ENCODE results near the gene TBX4.

Gene TBX4

DNA sequence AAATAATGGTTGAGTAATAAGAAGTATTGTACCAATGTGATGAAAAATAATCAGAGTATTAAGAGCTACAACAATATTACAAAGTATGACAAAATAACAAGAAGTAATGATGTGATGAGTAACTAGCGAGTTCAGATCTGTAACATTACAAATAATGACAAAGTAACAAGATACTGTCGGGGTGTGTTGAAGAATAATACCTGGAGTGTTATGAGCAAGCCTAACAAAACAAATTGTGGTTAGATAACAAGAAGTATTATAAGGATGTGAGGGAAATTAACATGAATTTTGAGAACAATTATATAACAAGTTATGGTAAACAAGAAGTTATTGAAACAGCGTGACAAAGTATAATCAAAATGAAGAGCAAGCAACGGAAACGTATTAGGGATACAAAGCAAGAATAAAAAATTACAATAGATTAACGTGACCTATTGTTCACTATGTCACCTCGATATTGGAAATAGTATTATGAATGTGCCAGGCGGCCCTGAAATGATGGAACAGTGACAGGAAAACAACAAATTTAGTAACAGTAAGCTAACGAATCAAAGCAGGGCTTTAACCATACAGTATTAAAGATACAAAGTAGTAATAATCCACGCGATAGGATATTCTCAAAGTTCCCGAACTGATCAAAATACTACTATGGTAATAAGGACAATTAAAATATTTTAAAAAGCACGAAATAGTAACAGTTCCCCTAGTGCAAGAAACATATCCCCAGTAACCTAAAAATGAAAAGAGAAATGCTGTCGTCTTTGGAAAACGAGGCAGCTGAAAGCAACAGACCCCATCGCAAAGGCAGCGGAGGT is 1.6 kb downstream of the TBX4 start:
- no peak for ATAC-seq
- TF ChIP-seq, protein P1, sequence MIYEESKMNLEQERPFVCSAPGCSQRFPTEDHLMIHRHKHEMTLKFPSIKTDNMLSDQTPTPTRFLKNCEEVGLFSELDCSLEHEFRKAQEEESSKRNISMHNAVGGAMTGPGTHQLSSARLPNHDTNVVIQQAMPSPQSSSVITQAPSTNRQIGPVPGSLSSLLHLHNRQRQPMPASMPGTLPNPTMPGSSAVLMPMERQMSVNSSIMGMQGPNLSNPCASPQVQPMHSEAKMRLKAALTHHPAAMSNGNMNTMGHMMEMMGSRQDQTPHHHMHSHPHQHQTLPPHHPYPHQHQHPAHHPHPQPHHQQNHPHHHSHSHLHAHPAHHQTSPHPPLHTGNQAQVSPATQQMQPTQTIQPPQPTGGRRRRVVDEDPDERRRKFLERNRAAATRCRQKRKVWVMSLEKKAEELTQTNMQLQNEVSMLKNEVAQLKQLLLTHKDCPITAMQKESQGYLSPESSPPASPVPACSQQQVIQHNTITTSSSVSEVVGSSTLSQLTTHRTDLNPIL (CRISPR knock-in tag; IDR thresholded peaks at IDR 0.05; ENCODE audit: low read depth), result no peak
- TF ChIP-seq, protein P2, sequence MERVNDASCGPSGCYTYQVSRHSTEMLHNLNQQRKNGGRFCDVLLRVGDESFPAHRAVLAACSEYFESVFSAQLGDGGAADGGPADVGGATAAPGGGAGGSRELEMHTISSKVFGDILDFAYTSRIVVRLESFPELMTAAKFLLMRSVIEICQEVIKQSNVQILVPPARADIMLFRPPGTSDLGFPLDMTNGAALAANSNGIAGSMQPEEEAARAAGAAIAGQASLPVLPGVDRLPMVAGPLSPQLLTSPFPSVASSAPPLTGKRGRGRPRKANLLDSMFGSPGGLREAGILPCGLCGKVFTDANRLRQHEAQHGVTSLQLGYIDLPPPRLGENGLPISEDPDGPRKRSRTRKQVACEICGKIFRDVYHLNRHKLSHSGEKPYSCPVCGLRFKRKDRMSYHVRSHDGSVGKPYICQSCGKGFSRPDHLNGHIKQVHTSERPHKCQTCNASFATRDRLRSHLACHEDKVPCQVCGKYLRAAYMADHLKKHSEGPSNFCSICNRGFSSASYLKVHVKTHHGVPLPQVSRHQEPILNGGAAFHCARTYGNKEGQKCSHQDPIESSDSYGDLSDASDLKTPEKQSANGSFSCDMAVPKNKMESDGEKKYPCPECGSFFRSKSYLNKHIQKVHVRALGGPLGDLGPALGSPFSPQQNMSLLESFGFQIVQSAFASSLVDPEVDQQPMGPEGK (CRISPR knock-in tag; IDR thresholded peaks at IDR 0.05; ENCODE audit: borderline replicate concordance), result no peak
- TF ChIP-seq ZFP3 (CRISPR knock-in tag; IDR thresholded peaks at IDR 0.05) (no peak), ISL1 (CRISPR knock-in tag; IDR thresholded peaks at IDR 0.05) (no peak), RARB (CRISPR knock-in tag; IDR thresholded peaks at IDR 0.05) (no peak), BACH2 (CRISPR knock-in tag; IDR thresholded peaks at IDR 0.05; ENCODE audit: borderline replicate concordance) (no peak), ZC3H10 (CRISPR knock-in tag; IDR thresholded peaks at IDR 0.05) (no peak), ESRRG (CRISPR knock-in tag; IDR thresholded peaks at IDR 0.05) (no peak), TOX (CRISPR knock-in tag; IDR thresholded peaks at IDR 0.05; ENCODE audit: borderline replicate concordance) (no peak), ZNF565 (CRISPR knock-in tag; conservative IDR thresholded peaks at IDR 0.05; ENCODE audit: low read depth) (no peak)

DNA sequence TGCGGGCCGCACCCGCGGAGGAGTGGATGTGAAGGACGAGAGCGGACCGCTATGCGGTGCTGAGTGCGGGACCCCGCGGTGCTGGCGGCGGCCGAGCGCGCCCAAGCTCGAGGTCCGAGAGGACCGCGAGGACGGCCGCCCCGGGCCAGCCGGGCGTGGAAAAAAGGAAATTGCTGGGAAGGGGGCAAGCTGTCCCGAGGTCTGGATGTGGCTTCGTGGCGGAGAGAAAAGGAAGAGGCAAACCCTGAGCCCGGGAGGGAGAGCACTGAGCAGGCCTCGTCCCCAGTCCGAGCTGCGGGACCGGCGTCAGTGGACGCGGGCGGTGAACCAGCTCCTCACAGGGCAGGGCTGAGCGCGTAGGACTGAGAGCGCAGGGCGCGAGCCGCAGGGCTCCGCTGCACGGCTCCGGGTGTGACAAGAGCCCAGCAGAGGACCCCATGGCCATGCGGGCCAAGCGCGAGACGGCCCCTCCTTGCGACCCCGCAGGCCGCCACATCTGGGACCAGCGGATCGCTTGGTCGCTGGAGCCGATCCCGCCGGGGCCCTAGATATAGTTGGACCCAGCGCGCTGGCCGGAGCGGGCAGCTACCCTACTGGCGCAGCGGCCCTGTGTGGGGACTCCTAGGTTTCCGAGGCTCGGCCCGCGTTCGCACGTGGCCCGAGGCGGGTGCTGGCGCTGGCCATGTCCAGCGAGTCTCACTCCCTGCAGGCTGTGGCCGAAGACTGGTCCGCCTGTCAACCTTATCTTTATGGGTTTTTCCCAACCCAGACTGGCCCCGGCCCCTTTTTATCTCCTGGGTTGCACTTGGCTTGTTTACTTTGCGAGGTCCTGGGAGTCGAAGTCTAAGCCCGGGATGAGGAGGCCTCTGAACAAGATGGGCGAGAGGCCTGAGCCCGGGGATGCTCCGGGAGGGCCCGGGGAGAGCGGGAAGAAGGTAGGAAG is 2.4 kb downstream of the TBX4 start:
- TF ChIP-seq ZNF8 (CRISPR knock-in tag; IDR thresholded peaks at IDR 0.05) (no peak), ESRRG (CRISPR knock-in tag; IDR thresholded peaks at IDR 0.05) (no peak), TCF4 (CRISPR knock-in tag; IDR thresholded peaks at IDR 0.05; ENCODE audit: borderline replicate concordance) (no peak), ZNF70 (CRISPR knock-in tag; IDR thresholded peaks at IDR 0.05) (no peak), ZFP3 (CRISPR knock-in tag; IDR thresholded peaks at IDR 0.05) (no peak)
- TF ChIP-seq, protein P1 (CRISPR knock-in tag; IDR thresholded peaks at IDR 0.05; ENCODE audit: low read depth), result no peak

DNA sequence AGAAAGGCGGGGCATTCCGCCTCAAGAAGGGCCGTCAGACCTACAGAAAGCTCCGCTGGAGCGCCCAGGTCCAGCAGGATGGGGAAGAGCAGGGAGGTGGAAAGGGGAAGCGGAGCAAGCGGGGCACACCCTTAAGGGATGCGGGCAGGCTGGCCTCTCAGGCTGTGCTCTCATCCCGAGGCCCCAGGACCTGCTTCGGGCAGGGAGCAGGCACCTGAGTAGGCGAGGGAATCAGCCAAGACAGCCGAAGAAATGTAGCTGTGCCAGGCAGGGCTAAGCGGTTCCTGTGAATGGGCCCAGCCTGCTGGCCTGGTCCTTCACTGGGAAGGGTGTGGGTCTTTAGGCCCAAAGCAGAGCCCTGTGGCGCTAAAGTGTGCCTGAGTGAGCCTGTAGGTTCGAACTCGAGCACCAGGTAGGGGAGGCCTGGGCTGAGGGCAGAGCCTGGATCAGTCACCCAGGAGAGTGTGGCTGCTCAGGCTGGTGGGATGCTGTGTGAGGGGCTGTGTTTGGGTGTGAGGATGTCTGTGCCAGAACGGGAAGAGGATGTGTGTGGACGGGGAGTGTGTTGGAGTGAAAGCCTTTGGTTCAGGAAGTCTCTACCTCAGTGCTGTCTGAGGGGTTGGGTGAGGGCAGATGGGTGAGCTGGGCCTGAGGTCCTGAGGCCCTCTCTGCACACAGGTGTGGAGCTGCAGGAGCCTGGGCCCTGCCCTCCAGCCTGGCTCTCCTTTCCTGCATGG is 3.3 kb downstream of the TBX4 start:
- ATAC-seq, result no peak
- no peak for TF ChIP-seq ISL1 (CRISPR knock-in tag; IDR thresholded peaks at IDR 0.05)
- TF ChIP-seq ZNF565 (CRISPR knock-in tag; conservative IDR thresholded peaks at IDR 0.05; ENCODE audit: low read depth), result no peak
- TF ChIP-seq TCF4 (CRISPR knock-in tag; IDR thresholded peaks at IDR 0.05; ENCODE audit: borderline replicate concordance), result no peak
- TF ChIP-seq, protein P3, sequence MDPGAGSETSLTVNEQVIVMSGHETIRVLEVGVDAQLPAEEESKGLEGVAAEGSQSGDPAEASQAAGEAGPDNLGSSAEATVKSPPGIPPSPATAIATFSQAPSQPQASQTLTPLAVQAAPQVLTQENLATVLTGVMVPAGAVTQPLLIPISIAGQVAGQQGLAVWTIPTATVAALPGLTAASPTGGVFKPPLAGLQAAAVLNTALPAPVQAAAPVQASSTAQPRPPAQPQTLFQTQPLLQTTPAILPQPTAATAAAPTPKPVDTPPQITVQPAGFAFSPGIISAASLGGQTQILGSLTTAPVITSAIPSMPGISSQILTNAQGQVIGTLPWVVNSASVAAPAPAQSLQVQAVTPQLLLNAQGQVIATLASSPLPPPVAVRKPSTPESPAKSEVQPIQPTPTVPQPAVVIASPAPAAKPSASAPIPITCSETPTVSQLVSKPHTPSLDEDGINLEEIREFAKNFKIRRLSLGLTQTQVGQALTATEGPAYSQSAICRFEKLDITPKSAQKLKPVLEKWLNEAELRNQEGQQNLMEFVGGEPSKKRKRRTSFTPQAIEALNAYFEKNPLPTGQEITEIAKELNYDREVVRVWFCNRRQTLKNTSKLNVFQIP (CRISPR knock-in tag; IDR thresholded peaks at IDR 0.05; ENCODE audit: borderline replicate concordance, low read depth), result no peak
- TF ChIP-seq RARB (CRISPR knock-in tag; IDR thresholded peaks at IDR 0.05), result no peak
- no peak for TF ChIP-seq ARNTL (CRISPR knock-in tag; IDR thresholded peaks at IDR 0.05; ENCODE audit: borderline replicate concordance, low read depth)
- no peak for TF ChIP-seq ZFP3 (CRISPR knock-in tag; IDR thresholded peaks at IDR 0.05)
- TF ChIP-seq, protein P4, sequence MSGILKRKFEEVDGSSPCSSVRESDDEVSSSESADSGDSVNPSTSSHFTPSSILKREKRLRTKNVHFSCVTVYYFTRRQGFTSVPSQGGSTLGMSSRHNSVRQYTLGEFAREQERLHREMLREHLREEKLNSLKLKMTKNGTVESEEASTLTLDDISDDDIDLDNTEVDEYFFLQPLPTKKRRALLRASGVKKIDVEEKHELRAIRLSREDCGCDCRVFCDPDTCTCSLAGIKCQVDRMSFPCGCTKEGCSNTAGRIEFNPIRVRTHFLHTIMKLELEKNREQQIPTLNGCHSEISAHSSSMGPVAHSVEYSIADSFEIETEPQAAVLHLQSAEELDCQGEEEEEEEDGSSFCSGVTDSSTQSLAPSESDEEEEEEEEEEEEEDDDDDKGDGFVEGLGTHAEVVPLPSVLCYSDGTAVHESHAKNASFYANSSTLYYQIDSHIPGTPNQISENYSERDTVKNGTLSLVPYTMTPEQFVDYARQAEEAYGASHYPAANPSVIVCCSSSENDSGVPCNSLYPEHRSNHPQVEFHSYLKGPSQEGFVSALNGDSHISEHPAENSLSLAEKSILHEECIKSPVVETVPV (CRISPR knock-in tag; IDR thresholded peaks at IDR 0.05), result no peak
- TF ChIP-seq OSR1 (CRISPR knock-in tag; IDR thresholded peaks at IDR 0.05), result no peak
- no peak for TF ChIP-seq BACH2 (CRISPR knock-in tag; IDR thresholded peaks at IDR 0.05; ENCODE audit: borderline replicate concordance)

More for the DNA sequence above, 2.4 kb downstream of the TBX4 start:
- no peak for ATAC-seq
